Panc1 (cell line): Measurements from ENCODE around the gene NUDT4B. TPM values are rescaled to one million over a fixed set of nuclear protein-coding genes. Genes with fewer than 3 reads are reported as not detected.
"Not testable (repeated sequence)": the region's sequence is repeated elsewhere in the genome, so short reads cannot be mapped to it uniquely, and the experiment has no call there.

ENCODE experiments used
- ATAC-seq: fragments of 200-7000 bp; cut with Tn5 transposase; 2 replicates; pipeline ENCODE4 v1.9.1; 2020; ENCODE audit warnings: mild to moderate bottlenecking, moderate library complexity
- BruUV-seq: library from RNA; stranded (reverse); fragments of 400-500 nt; replicated peaks from 2 replicates; lab custom pipeline; 2021; lab: Mats Ljungman, UMichigan
- CTCF ChIA-PET: fragments of 300-600 bp; sonication (Branson Sonifier 250); formaldehyde crosslinking; loops from one replicate; lab custom pipeline; 2022; ENCODE audit warnings: antibody characterized with exemption; lab: Charles Lee
- POLR2A ChIA-PET: fragments of 300-600 bp; sonication (Branson Sonifier 250); formaldehyde crosslinking; loops from one replicate; lab custom pipeline; 2022; ENCODE audit warnings: antibody characterized with exemption; lab: Charles Lee
- DNase-seq: peaks from one replicate; pipeline ENCODE4 v3.0.0-alpha.2; 2010; ENCODE audit warnings: low read depth, low spot score
- H3K27ac ChIP-seq: 2 replicates; pipeline ENCODE4 v1.5.1; 2011; ENCODE audit warnings: mild to moderate bottlenecking, low read length, inconsistent platforms
- H3K27me3 ChIP-seq: fragments of 200-500 bp; sonication (Bioruptor generic); 2 replicates; pipeline ENCODE4 v1.6.0; 2014; ENCODE audit warnings: low read length, inconsistent platforms; ENCODE audit not compliant: control insufficient read depth, insufficient read depth
- H3K36me3 ChIP-seq: fragments of 200-500 bp; sonication (Bioruptor generic); 2 replicates; pipeline ENCODE4 v1.5.1; 2014; ENCODE audit warnings: inconsistent platforms, mild to moderate bottlenecking, low read length, moderate library complexity; ENCODE audit not compliant: control insufficient read depth, insufficient read depth
- H3K4me1 ChIP-seq: 2 replicates; pipeline ENCODE4 v1.5.1; 2011; ENCODE audit warnings: inconsistent platforms, mild to moderate bottlenecking, low read length, moderate library complexity; ENCODE audit not compliant: control insufficient read depth, insufficient read depth
- H3K4me3 ChIP-seq, 2 experiments: 2 replicates each; pipeline ENCODE4 v1.5.1; 2011 to 2012; ENCODE audit warnings: low read depth in 2 of 2, low read length in 2 of 2, mild to moderate bottlenecking in 2 of 2, inconsistent platforms in 1 of 2, moderate library complexity in 1 of 2
- H3K9me3 ChIP-seq: fragments of 200-500 bp; sonication (Bioruptor generic); 2 replicates; pipeline ENCODE4 v1.5.1; 2014; ENCODE audit warnings: low read depth, mild to moderate bottlenecking, inconsistent platforms, low read length, moderate library complexity; ENCODE audit not compliant: control insufficient read depth, insufficient read depth
- in situ Hi-C: cut with HindIII; loops from 2 replicates; pipeline ENCODE4 v1.10.0; 2016; ENCODE audit warnings: low sequenced_read_pairs, low pct_unique_long_range_greater_than_20kb
- intact Hi-C: fragments of 100-400 bp; cut with micrococcal nuclease; formaldehyde crosslinking; loops from one replicate; pipeline ENCODE4 v1.10.0; 2022; ENCODE audit not compliant: unreplicated experiment
- total RNA-seq: library from RNA; stranded (reverse); gene quantifications from one replicate; pipeline ENCODE4 v1.2.1, GENCODE V29; 2021; ENCODE audit not compliant: unreplicated experiment

NUDT4B gene
- total RNA-seq, 1 experiment from 2014 or later, result 0.59 TPM

DNA sequence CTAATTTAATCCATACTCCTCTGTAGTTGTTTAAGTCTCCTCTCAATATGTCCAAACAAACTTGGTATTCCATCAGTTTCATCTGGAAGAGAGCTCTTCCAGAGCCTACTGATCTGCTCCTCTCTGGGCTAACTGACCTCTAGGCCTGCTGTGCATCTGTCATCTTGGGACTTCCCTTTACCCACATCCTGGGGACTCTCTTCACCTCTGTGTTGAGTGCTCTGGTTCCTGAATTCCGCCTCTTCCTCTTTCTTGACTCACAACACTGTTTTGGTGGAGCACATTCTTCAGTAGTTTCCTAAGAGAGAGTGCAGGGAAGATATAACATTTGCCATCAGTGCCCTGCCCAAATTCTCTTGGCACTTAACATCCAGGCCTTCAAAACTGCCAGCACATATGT, 13.0 kb upstream of the NUDT4B start:
- H3K9me3 ChIP-seq, H3K4me3 ChIP-seq, in situ Hi-C loops, H3K4me1 ChIP-seq, H3K36me3 ChIP-seq, POLR2A ChIA-PET, CTCF ChIA-PET, H3K27me3 ChIP-seq, H3K27ac ChIP-seq, DNase-seq, intact Hi-C loops, ATAC-seq, BruUV-seq: not testable (repeated sequence)

DNA sequence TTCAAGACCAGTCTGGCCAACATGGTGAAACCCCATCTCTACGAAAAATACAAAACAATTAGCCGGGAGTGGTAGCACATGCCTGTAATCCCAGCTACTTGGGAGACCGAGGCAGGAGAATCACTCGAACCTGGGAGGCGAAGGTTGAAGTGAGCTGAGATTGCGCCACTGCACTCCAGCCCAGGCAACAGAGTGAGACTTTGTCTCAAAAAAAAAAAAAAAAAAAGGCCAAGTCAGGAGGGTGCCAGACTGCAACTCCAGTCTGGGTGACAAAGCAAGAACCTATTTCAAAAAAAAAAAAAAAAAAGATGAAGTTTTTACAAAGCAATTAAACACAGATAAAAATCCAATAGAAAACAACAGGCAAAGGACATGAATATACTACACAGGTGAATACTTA, 9.9 kb upstream of the NUDT4B start:
- H3K27ac ChIP-seq, H3K36me3 ChIP-seq, in situ Hi-C loops, intact Hi-C loops, CTCF ChIA-PET, H3K4me3 ChIP-seq, DNase-seq, H3K4me1 ChIP-seq, ATAC-seq, H3K27me3 ChIP-seq, BruUV-seq, H3K9me3 ChIP-seq, POLR2A ChIA-PET: not testable (repeated sequence)

DNA sequence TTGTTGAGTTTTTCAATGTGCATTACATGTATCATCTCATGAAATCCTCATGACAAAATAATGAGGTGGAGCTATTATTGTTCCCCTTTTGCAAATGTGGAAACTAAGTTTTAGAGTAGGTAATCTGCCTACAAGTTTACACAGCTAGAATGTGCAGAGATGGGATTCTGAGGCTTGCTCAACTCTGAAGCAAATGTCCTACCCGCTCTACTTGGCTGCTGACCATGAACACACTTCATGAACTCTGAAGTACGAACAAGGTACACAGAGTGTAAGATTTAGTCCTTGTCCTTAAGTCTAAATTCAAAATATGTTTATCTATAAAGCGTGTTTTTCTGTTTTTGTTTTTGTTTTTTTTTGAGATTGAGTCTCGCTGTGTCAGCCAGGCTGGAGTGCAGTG, 5.4 kb upstream of the NUDT4B start:
- H3K9me3 ChIP-seq, intact Hi-C loops, BruUV-seq, CTCF ChIA-PET, H3K27ac ChIP-seq, H3K36me3 ChIP-seq, ATAC-seq, in situ Hi-C loops, H3K4me1 ChIP-seq, H3K4me3 ChIP-seq, POLR2A ChIA-PET, H3K27me3 ChIP-seq, DNase-seq: not testable (repeated sequence)

DNA sequence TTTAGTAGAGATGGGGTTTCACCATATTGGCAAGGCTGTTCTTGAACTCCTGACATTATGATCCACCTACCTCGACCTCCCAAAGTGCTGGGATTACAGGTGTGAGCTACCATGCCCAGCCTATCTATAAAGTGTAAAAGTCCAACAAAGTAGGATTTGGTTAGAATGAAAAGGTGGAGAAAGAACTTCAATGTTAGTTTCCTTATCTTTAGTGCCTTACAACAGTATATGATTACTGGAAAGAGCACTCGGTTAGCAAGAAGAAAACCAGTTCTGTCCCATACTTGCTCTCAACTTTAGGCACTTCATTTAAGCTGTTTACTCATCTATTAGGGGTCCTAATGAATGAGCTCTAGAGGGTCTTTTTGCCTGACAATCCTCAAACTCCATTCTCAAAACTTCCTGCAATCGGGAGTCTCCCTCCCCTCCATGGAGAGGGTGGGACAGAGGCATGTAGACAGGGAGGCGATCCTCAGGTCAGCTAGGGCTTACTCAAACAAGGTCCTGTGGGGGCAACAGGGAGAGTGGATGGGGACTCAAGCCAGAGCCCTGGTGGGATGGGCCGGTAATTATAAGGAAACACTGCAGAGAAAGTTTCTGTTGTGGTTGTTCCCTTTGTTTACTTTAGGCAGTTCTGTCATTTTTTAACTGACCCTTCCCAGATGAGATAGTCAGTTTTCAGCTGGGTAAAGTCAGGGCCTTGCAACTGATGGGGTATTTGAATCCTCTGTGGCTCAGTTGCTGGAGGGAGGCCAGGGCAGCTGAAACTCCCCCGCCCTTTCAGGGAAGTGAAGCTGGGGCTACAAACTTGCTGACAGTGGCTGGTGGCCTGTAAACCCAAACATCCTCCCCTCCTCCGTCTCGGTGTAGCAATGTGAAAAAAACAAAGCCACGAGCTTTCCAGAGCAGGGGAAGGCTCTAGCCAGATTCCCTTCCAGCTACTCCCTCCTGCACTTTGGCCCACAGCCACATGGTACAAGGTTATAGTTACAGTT, 4.6 kb upstream of the NUDT4B start:
- POLR2A ChIA-PET, H3K4me1 ChIP-seq, BruUV-seq, H3K27me3 ChIP-seq, H3K36me3 ChIP-seq, in situ Hi-C loops, CTCF ChIA-PET, H3K27ac ChIP-seq, intact Hi-C loops, H3K4me3 ChIP-seq, ATAC-seq, DNase-seq, H3K9me3 ChIP-seq: not testable (repeated sequence)

DNA sequence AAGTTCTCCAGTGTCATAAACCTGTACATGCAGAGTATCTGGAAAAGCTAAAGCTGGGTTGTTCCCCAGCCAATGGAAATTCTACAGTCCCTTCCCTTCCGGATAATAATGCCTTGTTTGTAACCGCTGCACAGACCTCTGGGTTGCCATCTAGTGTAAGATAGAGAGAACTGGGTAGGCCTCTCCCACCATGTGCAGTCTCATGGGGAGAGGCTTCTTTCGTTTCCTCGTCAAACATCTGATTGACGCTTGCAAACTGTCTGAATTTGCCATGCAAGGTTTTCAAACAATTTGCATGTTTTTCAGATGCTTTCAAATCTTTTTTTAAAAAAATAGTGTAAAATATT, 734 bp downstream of the NUDT4B start:
- H3K27me3 ChIP-seq, H3K4me1 ChIP-seq, H3K36me3 ChIP-seq, POLR2A ChIA-PET, in situ Hi-C loops, intact Hi-C loops, CTCF ChIA-PET, H3K27ac ChIP-seq, BruUV-seq, H3K9me3 ChIP-seq, DNase-seq, H3K4me3 ChIP-seq: not testable (repeated sequence)
- ATAC-seq, result peak; percentile 99

DNA sequence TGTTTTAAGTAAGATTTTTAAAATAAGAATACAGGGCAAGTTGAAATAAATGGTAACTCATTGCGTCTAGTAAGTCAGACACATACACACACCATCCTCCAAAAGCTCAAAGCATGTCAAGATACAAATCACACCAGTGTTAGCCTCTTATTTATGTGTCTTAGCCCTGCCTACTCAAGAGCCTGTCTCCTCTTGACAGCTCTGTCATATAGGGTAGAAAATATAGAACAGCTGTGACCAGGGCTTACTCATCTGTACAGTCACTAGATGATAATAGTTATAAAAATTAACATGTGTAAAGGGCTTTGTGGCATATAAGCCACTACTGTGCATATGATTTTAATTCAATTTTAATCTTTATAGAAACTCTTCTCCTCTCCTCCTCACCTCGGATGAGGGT, 7.7 kb downstream of the NUDT4B start:
- H3K36me3 ChIP-seq, DNase-seq, CTCF ChIA-PET, BruUV-seq, in situ Hi-C loops, H3K4me1 ChIP-seq, H3K27ac ChIP-seq, intact Hi-C loops, H3K4me3 ChIP-seq, H3K9me3 ChIP-seq, H3K27me3 ChIP-seq, POLR2A ChIA-PET, ATAC-seq: not testable (repeated sequence)

DNA sequence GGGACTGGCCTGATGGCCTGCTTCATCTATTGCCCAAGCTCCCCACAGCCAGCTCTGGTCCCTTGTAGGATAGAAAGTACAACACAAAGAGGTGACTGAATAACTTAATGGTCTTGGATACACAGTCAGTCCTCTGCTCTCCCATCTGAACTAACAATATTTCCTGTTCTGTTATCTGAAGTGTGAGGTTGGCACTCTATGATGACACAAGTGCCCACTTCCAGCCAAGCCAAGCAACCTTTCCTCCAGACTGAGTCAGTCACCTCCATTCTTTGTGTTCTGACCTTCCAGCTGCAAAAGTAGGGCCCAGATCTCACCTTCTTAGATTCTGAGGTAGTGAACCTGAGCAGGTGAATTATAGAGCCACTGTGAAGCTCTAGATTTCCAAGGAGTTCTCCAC, 8.9 kb downstream of the NUDT4B start:
- H3K4me3 ChIP-seq, H3K27ac ChIP-seq, intact Hi-C loops, H3K9me3 ChIP-seq, H3K4me1 ChIP-seq, BruUV-seq, DNase-seq, H3K27me3 ChIP-seq, in situ Hi-C loops, CTCF ChIA-PET, ATAC-seq, H3K36me3 ChIP-seq, POLR2A ChIA-PET: not testable (repeated sequence)
